ENCODE data around the gene PANK1. TPM values are rescaled to one million over a fixed set of nuclear protein-coding genes. Genes with fewer than 3 reads are reported as not detected.

PANK1 gene
- total and polyA plus RNA-seq, 9 of the 15 experiments (the other 6 are each of a cell fraction or from before 2014, with no cell fraction given), result 1.7 to 10.7 (median 6.5) TPM

DNA sequence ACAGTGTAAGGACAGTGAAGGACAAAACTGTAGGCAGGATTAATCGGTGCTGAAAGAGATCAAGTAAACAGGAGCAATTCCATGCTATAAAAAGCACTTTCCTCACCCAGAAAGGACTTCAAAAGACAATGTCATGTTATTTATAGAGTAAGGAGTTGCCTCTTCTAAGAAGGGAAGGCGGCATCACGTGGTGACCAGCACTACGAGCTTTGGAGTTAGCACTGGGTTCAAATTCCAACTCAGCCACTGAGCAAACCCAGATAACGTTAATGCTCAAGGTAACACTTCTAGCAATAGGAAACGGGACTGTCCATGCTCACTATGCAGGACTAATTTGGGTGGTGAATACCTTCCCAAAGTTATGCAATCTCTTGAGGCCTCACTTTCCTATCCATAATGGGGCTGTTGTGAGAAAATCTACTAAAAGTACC, 715 bp upstream of the PANK1 start (continued):
- TF ChIP-seq, protein P1, sequence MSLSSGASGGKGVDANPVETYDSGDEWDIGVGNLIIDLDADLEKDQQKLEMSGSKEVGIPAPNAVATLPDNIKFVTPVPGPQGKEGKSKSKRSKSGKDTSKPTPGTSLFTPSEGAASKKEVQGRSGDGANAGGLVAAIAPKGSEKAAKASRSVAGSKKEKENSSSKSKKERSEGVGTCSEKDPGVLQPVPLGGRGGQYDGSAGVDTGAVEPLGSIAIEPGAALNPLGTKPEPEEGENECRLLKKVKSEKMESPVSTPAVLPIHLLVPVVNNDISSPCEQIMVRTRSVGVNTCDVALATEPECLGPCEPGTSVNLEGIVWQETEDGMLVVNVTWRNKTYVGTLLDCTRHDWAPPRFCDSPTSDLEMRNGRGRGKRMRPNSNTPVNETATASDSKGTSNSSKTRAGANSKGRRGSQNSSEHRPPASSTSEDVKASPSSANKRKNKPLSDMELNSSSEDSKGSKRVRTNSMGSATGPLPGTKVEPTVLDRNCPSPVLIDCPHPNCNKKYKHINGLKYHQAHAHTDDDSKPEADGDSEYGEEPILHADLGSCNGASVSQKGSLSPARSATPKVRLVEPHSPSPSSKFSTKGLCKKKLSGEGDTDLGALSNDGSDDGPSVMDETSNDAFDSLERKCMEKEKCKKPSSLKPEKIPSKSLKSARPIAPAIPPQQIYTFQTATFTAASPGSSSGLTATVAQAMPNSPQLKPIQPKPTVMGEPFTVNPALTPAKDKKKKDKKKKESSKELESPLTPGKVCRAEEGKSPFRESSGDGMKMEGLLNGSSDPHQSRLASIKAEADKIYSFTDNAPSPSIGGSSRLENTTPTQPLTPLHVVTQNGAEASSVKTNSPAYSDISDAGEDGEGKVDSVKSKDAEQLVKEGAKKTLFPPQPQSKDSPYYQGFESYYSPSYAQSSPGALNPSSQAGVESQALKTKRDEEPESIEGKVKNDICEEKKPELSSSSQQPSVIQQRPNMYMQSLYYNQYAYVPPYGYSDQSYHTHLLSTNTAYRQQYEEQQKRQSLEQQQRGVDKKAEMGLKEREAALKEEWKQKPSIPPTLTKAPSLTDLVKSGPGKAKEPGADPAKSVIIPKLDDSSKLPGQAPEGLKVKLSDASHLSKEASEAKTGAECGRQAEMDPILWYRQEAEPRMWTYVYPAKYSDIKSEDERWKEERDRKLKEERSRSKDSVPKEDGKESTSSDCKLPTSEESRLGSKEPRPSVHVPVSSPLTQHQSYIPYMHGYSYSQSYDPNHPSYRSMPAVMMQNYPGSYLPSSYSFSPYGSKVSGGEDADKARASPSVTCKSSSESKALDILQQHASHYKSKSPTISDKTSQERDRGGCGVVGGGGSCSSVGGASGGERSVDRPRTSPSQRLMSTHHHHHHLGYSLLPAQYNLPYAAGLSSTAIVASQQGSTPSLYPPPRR (CRISPR knock-in tag; IDR thresholded peaks at IDR 0.05; ENCODE audit: borderline replicate concordance), result no peak
- TF ChIP-seq GTF2B (IDR thresholded peaks at IDR 0.05; ENCODE audit: extremely low read depth, insufficient read length) (no peak), TOE1 (IDR thresholded peaks at IDR 0.05; ENCODE audit: borderline replicate concordance) (0 out of 2 replicates have a peak, but pooled peaks have one; percentile 29), TOE1 (CRISPR knock-in tag; IDR thresholded peaks at IDR 0.05; ENCODE audit: borderline replicate concordance, low read depth) (no peak), E2F5 (CRISPR knock-in tag; IDR thresholded peaks at IDR 0.05) (no peak), XRCC3 (IDR thresholded peaks at IDR 0.05) (no peak), HDAC1 (IDR thresholded peaks at IDR 0.05) (no peak), TRIM28 (IDR thresholded peaks at IDR 0.05) (no peak), USF1 (CRISPR knock-in tag; IDR thresholded peaks at IDR 0.05) (peak; percentile 69), EP400 (IDR thresholded peaks at IDR 0.05) (peak; percentile 40; the same call in 1 of the 2 replicates)
- TF ChIP-seq, protein P2, sequence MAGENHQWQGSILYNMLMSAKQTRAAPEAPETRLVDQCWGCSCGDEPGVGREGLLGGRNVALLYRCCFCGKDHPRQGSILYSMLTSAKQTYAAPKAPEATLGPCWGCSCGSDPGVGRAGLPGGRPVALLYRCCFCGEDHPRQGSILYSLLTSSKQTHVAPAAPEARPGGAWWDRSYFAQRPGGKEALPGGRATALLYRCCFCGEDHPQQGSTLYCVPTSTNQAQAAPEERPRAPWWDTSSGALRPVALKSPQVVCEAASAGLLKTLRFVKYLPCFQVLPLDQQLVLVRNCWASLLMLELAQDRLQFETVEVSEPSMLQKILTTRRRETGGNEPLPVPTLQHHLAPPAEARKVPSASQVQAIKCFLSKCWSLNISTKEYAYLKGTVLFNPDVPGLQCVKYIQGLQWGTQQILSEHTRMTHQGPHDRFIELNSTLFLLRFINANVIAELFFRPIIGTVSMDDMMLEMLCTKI (IDR thresholded peaks at IDR 0.05; ENCODE audit: partially characterized antibody), result no peak
